AG09319 (cell line): ENCODE measurements around the gene MYO3B.

ENCODE experiments used
- DNase-seq: peaks from one replicate; pipeline ENCODE4 v3.0.0-alpha.2; 2010; ENCODE audit warnings: low read depth; ENCODE audit errors: extremely low read depth
- TF ChIP-seq, protein P1 (sequence below): IDR thresholded peaks from 2 replicates; pipeline ENCODE4 v1.5.1; 2011; ENCODE audit warnings: low read depth, mild to moderate bottlenecking, inconsistent platforms, low read length, moderate library complexity

MYO3B gene

DNA sequence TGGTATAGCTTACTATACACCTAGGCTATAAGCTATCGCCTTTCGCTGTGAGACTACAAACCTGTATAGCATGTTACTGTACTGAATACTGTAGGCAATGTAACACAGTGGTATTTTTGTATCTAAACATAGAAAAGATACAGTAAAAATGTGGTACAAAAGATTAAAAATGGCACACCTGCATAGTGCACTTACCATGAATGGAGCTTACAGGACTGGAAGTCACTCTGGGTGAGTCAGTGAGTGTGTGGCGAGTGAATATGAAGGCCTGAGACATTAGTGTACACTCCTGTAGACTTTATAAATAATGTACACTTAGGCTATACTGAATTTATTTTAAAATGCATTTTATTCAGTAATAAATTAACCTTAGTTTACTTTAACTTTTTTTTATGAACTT is 279.0 kb downstream of the MYO3B start:
- DNase-seq: no peak
- TF ChIP-seq, protein P1, sequence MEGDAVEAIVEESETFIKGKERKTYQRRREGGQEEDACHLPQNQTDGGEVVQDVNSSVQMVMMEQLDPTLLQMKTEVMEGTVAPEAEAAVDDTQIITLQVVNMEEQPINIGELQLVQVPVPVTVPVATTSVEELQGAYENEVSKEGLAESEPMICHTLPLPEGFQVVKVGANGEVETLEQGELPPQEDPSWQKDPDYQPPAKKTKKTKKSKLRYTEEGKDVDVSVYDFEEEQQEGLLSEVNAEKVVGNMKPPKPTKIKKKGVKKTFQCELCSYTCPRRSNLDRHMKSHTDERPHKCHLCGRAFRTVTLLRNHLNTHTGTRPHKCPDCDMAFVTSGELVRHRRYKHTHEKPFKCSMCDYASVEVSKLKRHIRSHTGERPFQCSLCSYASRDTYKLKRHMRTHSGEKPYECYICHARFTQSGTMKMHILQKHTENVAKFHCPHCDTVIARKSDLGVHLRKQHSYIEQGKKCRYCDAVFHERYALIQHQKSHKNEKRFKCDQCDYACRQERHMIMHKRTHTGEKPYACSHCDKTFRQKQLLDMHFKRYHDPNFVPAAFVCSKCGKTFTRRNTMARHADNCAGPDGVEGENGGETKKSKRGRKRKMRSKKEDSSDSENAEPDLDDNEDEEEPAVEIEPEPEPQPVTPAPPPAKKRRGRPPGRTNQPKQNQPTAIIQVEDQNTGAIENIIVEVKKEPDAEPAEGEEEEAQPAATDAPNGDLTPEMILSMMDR: no peak

GRCh38 chr2:170457742-170458141 is 279.8 kb downstream of the MYO3B start:
- DNase-seq: no peak

DNA sequence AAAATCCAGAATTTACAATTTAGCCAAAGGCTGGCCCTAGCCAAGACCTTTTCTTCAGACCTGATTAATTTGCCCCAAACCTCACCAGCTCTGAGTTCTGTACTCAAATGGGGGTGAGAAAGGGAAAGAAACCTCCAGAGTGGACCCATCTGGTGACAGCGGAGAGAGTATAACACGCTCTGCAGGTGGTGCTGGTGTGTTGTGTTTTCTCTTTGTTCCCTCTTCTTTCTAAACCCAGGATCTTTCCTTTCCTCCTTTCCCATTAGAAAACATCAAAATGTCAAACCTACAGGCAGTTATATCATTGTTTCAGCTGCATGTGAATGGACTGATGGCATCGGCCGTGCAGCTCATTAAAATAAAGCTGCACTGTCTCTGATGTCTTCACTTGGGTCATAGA is 283.9 kb downstream of the MYO3B start:
- TF ChIP-seq, protein P1: no peak; the same call in none of the 2 replicates
- no peak for DNase-seq

More at GRCh38 chr2:170457742-170458141, 279.8 kb downstream of the MYO3B start:
- TF ChIP-seq, protein P1: no peak

DNA sequence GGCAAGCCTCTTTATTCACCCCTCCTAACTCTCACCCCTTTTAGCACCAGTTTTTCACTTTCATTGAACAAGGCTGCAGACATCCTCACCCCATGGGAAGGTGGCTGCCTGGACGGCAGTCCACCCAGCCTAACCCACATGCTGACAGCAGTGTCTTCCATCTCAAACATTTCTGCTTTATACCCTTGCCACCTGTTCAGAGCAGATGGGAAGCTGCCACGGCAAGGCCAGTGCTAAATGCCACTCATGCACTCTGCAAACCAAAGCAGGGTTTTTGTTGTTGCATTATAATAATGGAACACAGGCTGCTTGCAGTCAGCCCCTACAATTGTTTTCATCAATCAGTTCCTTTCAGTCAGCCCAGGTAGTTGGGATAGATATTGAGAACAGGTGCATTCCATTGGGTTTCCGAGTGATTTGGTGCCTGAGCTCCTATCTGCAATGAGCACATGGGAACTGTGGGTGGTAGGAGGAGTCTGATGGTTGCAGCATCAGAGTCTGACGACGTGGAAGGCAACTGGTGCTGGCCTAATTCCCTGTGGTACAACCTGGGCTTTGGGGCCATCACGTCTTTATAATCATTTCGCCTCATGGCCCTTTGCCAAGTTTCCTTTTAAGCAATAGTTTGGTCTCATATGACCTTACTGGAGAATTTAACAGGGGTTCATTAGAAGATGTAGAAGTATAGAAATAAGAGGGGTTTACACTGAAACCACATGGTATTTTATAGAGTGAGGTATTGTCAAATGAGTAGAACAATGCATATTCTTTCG is 284.7 kb downstream of the MYO3B start:
- no peak for DNase-seq
- TF ChIP-seq, protein P1: no peak

DNA sequence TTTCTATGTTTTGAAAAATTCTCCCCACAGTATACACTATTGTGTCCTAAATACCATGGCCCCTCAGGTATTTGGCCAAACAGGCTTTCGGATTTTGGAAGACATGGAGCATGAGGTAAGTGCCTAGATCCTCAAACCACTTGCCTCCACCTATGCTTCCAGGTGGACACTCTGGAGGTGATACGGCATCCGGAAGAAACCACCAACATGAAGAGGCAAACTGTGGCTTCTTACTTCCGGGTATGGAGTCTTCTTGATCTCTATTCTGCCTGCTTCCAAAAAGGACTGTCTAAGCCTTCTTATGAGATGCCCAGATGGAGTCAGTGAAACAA is 285.2 kb downstream of the MYO3B start:
- TF ChIP-seq, protein P1: no peak
- no peak for DNase-seq

DNA sequence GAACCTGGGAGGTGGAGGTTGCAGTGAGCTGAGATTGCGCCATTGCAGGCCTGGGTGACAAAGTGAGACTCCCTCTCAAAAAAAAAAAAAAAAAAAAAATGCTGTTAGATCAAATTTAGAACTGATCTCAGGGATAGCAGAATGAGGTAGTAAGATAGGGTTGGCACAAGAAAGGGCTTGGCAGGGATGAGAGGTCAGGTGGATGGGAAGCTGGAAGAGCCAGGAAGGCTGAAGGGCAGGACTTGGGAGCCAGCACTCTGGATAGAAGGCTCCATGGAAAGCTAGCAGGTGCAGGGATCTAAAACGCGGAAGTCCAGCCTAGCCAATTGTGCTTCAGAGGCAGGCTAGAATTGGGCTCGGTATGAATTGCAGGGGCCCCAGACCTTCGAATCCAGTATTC is 286.3 kb downstream of the MYO3B start:
- DNase-seq: no peak

DNA sequence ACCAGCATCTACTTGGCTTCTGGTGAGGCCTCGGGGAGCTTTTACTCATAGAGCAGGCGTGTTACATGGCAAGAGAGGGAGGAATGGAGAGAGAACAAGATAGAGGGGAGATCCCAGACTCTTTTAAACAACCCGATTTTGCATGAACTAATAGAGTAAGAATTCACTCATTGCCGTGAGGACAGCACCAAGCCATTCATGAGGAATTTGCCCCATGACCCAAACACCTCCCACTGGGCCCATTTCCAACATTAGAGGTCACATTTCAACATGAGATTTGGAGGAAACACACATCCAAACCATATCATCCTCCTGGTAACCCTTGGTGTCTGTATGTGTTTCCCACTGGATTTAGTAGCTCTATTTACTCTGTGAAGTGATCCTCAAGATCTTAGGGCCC is 287.3 kb downstream of the MYO3B start:
- DNase-seq: no peak
- TF ChIP-seq, protein P1: no peak

More for the DNA sequence above, 286.3 kb downstream of the MYO3B start:
- TF ChIP-seq, protein P1: no peak
